Measurements from ENCODE around the gene ABHD14A.

DNA sequence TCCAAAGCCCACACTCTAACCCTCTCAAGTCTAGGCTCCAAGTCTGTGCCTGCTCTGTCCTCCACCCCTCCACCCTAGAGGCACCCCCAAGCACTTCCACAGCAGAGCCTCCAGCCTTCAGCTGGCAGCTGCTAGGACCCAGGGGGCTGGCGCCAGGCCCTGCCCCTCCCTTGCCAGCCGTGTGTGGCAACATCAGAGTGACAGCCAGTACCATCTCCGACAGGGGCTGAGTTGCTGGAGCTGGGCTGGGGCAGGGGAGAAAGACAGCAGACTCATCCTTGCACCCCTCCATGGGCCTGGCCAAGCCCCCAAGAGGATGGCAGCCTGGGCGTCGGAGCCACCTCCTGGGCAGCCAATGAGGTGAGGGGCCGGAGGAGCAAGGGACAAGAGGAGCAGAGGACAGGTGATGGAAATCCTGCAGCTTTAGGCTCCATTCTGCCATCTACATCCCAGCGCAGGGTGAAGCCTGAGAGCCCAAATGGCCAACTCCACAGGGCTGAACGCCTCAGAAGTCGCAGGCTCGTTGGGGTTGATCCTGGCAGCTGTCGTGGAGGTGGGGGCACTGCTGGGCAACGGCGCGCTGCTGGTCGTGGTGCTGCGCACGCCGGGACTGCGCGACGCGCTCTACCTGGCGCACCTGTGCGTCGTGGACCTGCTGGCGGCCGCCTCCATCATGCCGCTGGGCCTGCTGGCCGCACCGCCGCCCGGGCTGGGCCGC, 19.5 kb upstream of the ABHD14A start, which contains the start of gene GPR62:
- TF ChIP-seq POLR2A (IDR thresholded peaks at IDR 0.05): no peak
- TF ChIP-seq, protein P1, sequence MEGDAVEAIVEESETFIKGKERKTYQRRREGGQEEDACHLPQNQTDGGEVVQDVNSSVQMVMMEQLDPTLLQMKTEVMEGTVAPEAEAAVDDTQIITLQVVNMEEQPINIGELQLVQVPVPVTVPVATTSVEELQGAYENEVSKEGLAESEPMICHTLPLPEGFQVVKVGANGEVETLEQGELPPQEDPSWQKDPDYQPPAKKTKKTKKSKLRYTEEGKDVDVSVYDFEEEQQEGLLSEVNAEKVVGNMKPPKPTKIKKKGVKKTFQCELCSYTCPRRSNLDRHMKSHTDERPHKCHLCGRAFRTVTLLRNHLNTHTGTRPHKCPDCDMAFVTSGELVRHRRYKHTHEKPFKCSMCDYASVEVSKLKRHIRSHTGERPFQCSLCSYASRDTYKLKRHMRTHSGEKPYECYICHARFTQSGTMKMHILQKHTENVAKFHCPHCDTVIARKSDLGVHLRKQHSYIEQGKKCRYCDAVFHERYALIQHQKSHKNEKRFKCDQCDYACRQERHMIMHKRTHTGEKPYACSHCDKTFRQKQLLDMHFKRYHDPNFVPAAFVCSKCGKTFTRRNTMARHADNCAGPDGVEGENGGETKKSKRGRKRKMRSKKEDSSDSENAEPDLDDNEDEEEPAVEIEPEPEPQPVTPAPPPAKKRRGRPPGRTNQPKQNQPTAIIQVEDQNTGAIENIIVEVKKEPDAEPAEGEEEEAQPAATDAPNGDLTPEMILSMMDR (IDR thresholded peaks at IDR 0.05): no peak
- TF ChIP-seq POLR2AphosphoS5 (IDR thresholded peaks at IDR 0.05): no peak
